Esophagus (tissue), 2 donors: ENCODE results near the gene ARF4. TPM values are rescaled to one million over a fixed set of nuclear protein-coding genes. Genes with fewer than 3 reads are reported as not detected.

Source experiments
- H3K27ac ChIP-seq, 2 donors: one replicate each; pipeline ENCODE4 v1.5.1; 2013; ENCODE audit warnings: low read depth in 2 of 2, mild to moderate bottlenecking in 2 of 2, inconsistent platforms in 1 of 2, low read length in 1 of 2, moderate library complexity in 1 of 2
- H3K27me3 ChIP-seq, 2 donors: one replicate each; pipeline ENCODE4 v1.6.1; 2013; ENCODE audit warnings: low read length in 2 of 2, control low read depth in 1 of 2, mild to moderate bottlenecking in 1 of 2; ENCODE audit not compliant: insufficient read depth in 2 of 2, control insufficient read depth in 1 of 2
- H3K36me3 ChIP-seq, 2 donors: one replicate each; pipeline ENCODE4 v1.6.1; 2013; ENCODE audit warnings: low read length in 1 of 2; ENCODE audit not compliant: control insufficient read depth in 2 of 2, insufficient read depth in 2 of 2
- H3K4me1 ChIP-seq, 2 donors: one replicate each; pipeline ENCODE4 v1.6.1; 2013; ENCODE audit warnings: low read length in 1 of 2; ENCODE audit not compliant: control insufficient read depth in 2 of 2, insufficient read depth in 2 of 2
- H3K4me3 ChIP-seq, 2 donors: one replicate each; pipeline ENCODE4 v1.5.1; 2013; ENCODE audit warnings: low read length in 2 of 2, mild to moderate bottlenecking in 2 of 2, low read depth in 1 of 2, moderate library complexity in 1 of 2
- H3K9me3 ChIP-seq, 2 donors: one replicate each; pipeline ENCODE4 v1.6.1; 2013; ENCODE audit warnings: mild to moderate bottlenecking in 2 of 2, low read depth in 1 of 2, low read length in 1 of 2, moderate library complexity in 1 of 2; ENCODE audit not compliant: control insufficient read depth in 2 of 2, insufficient read depth in 1 of 2
- WGBS, 2 donors: extraction: QIAGEN DNeasy Blood & Tissue Kit; methylation state at CpG; one replicate each; pipeline ENCODE4 v1.1.7; 2013; 5-methylcytosine and 5-hydroxymethylcytosine counted together
- polyA plus RNA-seq, 2 donors: library from polyadenylated mRNA; stranded (reverse); fragments of 200-250 nt; gene quantifications; one replicate each; pipeline ENCODE4 v1.2.3, GENCODE V29; 2013
- donor health status: healthy with polysubstance abuse.
- donor health status: Bipolar disorder and iron deficiency.

The ARF4 gene
- polyA plus RNA-seq, 2 donors, result 74.8 to 113 TPM

DNA sequence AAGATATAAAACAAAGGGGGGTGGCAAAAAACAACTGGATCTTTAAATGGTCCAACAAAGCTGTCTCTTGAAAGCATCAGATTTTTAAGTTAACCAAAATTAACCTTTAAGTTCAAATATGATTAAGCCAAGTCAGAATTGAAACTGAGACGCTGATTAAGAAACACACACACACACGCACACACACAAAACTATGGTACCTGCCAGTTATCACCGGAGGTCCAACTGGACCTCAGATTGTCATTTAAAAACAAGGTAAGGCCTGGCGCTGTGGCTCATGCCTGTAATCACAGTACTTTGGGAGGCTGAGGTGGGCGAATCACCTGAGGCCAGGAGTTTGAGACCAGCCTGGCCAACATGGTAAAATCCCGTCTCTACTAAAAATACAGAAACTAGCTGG lies 10.4 kb downstream of the ARF4 start:
- no peak overlapping the region for H3K27ac ChIP-seq
- no peaks in the 10 kb centered on the region for H3K9me3 ChIP-seq
- no peak overlapping the region for H3K4me3 ChIP-seq
- 72 to 76% methylated on average over 6 of the region's 6 CpGs for WGBS, 2 donors
- H3K36me3 ChIP-seq, result no peaks in the 10 kb centered on the region
- no peaks in the 10 kb centered on the region for H3K27me3 ChIP-seq
- H3K4me1 ChIP-seq, result no peaks in the 10 kb centered on the region

GRCh38 chr3:57583544-57583943 lies 13.6 kb downstream of the ARF4 start:
- H3K27ac ChIP-seq, result no peak overlapping the region
- H3K27me3 ChIP-seq, result no peaks in the 10 kb centered on the region
- H3K36me3 ChIP-seq, result peaks cover 0 to 3% of the 10 kb centered on the region in 2 donors
- H3K4me1 ChIP-seq, result no peaks in the 10 kb centered on the region
- H3K9me3 ChIP-seq, result no peaks in the 10 kb centered on the region
- H3K4me3 ChIP-seq, result no peak overlapping the region
- 75 to 91% methylated on average over 2 of the region's 2 CpGs for WGBS, 2 donors

DNA sequence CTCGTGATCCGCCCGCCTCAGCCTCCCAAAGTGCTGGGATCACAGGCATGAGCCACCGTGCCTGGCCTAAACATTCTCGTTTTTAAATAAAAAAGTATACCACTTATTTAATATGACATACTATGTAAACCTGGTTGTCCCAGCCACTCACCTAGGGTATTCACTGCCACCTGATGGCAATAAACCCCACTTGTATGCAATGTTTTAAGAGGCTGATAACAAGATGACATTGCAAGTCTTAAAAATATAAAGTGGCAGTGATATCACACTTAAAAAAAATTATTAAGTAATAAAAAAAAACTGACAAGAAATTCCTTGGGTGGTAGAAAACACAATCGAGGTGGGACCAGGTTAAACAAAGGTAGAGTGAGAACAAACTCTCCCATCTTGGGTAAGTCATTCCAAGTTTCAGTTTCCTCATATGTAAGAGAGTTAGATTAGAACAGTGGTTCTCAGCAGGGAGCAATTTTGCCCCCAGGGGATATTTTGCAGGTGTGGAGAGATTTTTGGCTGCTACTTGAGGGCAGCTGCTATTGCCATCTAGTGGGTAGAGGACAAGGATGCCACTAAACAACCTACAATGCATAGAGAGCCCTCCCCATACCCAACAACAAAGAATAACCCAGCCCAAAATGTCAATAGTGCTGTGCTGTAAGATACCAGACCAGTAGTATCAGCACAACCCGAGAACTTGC lies 14.5 kb downstream of the ARF4 start:
- 84 to 86% methylated on average over 6 to 7 of the region's 7 CpGs for WGBS, 2 donors
- peaks cover 0 to 9% of the 10 kb centered on the region in 2 donors for H3K36me3 ChIP-seq
- no peak overlapping the region for H3K4me3 ChIP-seq

GRCh38 chr3:57577801-57578200 lies 19.3 kb downstream of the ARF4 start:
- Histone ChIP-seq H3K27ac (no peak overlapping the region), H3K9me3 (no peaks in the 10 kb centered on the region), H3K36me3 (peaks cover 0 to 12% of the 10 kb centered on the region in 2 donors), H3K27me3 (no peaks in the 10 kb centered on the region), H3K4me1 (no peaks in the 10 kb centered on the region), H3K4me3 (no peak overlapping the region)
- 88 to 95% methylated on average over 9 of the region's 9 CpGs for WGBS, 2 donors

More for the DNA sequence above, 14.5 kb downstream of the ARF4 start:
- H3K27me3 ChIP-seq, result no peaks in the 10 kb centered on the region
- no peaks in the 10 kb centered on the region for H3K9me3 ChIP-seq
- no peak overlapping the region for H3K27ac ChIP-seq
- no peaks in the 10 kb centered on the region for H3K4me1 ChIP-seq

- no peaks in the 10 kb centered on the region for H3K4me1 ChIP-seq
- 69 to 80% methylated on average over 3 of the region's 3 CpGs for WGBS, 2 donors
- peaks cover 0 to 12% of the 10 kb centered on the region in 2 donors for H3K36me3 ChIP-seq
- no peaks in the 10 kb centered on the region for H3K9me3 ChIP-seq
- H3K4me3 ChIP-seq, result no peak overlapping the region
- no peak overlapping the region for H3K27ac ChIP-seq
- no peaks in the 10 kb centered on the region for H3K27me3 ChIP-seq
Measured at GRCh38 chr3:57575966-57576626, 21.0 kb downstream of the ARF4 start.

DNA sequence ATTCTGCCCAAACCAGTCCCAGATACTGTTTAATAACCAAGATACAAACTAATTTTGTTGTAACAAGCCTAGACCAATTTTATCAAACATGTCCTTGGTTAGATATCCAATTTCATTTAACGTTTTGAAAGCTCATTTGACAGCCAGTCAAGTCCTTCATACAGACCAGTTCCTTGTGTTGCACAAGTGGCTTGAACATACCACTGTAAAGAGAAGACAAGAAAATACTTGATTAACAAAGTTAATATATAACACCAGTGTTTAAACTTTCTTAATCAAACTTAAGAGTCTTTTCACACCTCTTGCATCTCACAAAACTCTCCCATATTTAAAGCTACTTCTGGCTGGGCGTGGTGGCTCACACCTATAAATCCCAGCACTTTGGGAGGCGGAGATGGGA lies 25.0 kb downstream of the ARF4 start:
- WGBS, 2 donors, result 71 to 75% methylated on average over 3 of the region's 3 CpGs

DNA sequence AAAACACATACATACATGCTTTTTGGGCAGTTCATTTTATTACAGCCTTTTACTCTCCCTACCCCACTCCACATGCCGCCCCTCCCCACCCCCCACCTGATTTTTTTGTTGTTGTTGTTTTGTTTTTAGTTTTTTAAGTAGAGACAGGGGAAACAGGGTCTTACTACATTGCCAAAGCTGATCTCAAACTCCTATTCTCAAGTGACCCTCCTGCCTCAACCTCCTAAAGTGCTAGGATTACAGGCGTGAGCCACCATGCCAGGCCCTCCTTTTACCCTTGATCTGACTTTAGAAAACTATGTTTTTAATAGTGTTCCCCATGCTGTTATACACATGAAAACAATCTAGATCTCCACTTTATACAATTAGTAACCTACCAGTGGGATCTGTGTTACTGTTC lies 26.3 kb downstream of the ARF4 start:
- H3K27me3 ChIP-seq, result no peaks in the 10 kb centered on the region
- 99 to 100% methylated on average over 2 of the region's 2 CpGs for WGBS, 2 donors
- no peaks in the 10 kb centered on the region for H3K9me3 ChIP-seq
- no peak overlapping the region for H3K27ac ChIP-seq
- H3K4me1 ChIP-seq, result no peaks in the 10 kb centered on the region
- peaks cover 0 to 3% of the 10 kb centered on the region in 2 donors for H3K36me3 ChIP-seq
- no peak overlapping the region for H3K4me3 ChIP-seq

More for the DNA sequence above, 25.0 kb downstream of the ARF4 start:
- H3K27ac ChIP-seq, result no peak overlapping the region
- H3K9me3 ChIP-seq, result no peaks in the 10 kb centered on the region
- no peak overlapping the region for H3K4me3 ChIP-seq
- no peaks in the 10 kb centered on the region for H3K4me1 ChIP-seq
- H3K27me3 ChIP-seq, result no peaks in the 10 kb centered on the region
- H3K36me3 ChIP-seq, result peaks cover 0 to 3% of the 10 kb centered on the region in 2 donors

GRCh38 chr3:57569859-57570450 lies 27.2 kb downstream of the ARF4 start:
- H3K4me3 ChIP-seq, result no peak overlapping the region
- no peaks in the 10 kb centered on the region for H3K4me1 ChIP-seq
- H3K9me3 ChIP-seq, result no peaks in the 10 kb centered on the region
- H3K36me3 ChIP-seq, result peaks cover 0 to 3% of the 10 kb centered on the region in 2 donors
- H3K27ac ChIP-seq, result no peak overlapping the region
- no peaks in the 10 kb centered on the region for H3K27me3 ChIP-seq
- WGBS, 2 donors, result 88 to 94% methylated on average over 5 of the region's 6 CpGs

GRCh38 chr3:57559526-57559925 lies 37.6 kb downstream of the ARF4 start:
- Histone ChIP-seq H3K36me3 (peaks cover 3% of the 10 kb centered on the region in 2 donors), H3K4me1 (peaks cover 1 to 3% of the 10 kb centered on the region in 2 donors), H3K9me3 (no peaks in the 10 kb centered on the region), H3K27ac (no peak overlapping the region), H3K4me3 (no peak overlapping the region), H3K27me3 (no peaks in the 10 kb centered on the region)
- 94 to 100% methylated on average over 1 of the region's 1 CpG for WGBS, 2 donors
